ENCODE measurements around the gene SNRK. TPM values are rescaled to one million over a fixed set of nuclear protein-coding genes. Genes with fewer than 3 reads are reported as not detected.

The SNRK gene
- total and polyA plus RNA-seq, 2 donors (not counting 3 experiments of a cell fraction or from before 2014, with no cell fraction given) = 43.3 to 99.9 TPM

- no peak for DNase-seq (ENCODE audit: low read depth, low spot score)
- CTCF ChIA-PET = no interaction called here
- FAIRE-seq = no peak
- TF ChIP-seq POLR2AphosphoS5 (IDR thresholded peaks at IDR 0.05; ENCODE audit: insufficient read depth, low read depth, low read length) = no peak
- no peak for TF ChIP-seq CTCF (IDR thresholded peaks at IDR 0.05; ENCODE audit: extremely low read depth in 1 of 2, insufficient read depth in 1 of 2, low read depth in 1 of 2, low read length in 2 of 2)
- TF ChIP-seq POLR2A (IDR thresholded peaks at IDR 0.05; ENCODE audit: low read depth, low read length) = no peak
- TF ChIP-seq MYC (IDR thresholded peaks at IDR 0.05; ENCODE audit: low read depth, low read length) = no peak
- TF ChIP-seq JUN (IDR thresholded peaks at IDR 0.05; ENCODE audit: borderline replicate concordance, insufficient read depth, insufficient read length, low read depth) = no peak
- no peak for TF ChIP-seq GATA2 (IDR thresholded peaks at IDR 0.05; ENCODE audit: insufficient read depth, insufficient read length, low read depth, low read length)
- TF ChIP-seq EZH2 (IDR thresholded peaks at IDR 0.05; ENCODE audit: borderline replicate concordance, low read depth, low read length, severe bottlenecking) = no peak
- no peak for TF ChIP-seq FOS (IDR thresholded peaks at IDR 0.05; ENCODE audit: borderline replicate concordance, insufficient read depth, low read length)
- TF ChIP-seq, protein P1, sequence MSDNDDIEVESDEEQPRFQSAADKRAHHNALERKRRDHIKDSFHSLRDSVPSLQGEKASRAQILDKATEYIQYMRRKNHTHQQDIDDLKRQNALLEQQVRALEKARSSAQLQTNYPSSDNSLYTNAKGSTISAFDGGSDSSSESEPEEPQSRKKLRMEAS (IDR thresholded peaks at IDR 0.05; ENCODE audit: insufficient read depth, insufficient read length) = no peak
- Histone ChIP-seq H3K4me1 (ENCODE audit: control insufficient read depth, extremely low read depth, insufficient read depth, low read length) (peaks cover 9% of the 10 kb centered on the region), H2AFZ (ENCODE audit: low read depth, low read length) (no peak overlapping the region), H3K9me1 (replicated peaks; ENCODE audit: control insufficient read depth, extremely low read depth, insufficient read depth, low read length) (no peaks in the 10 kb centered on the region), H3K79me2 (ENCODE audit: control insufficient read depth, insufficient read depth, low read length) (peaks cover 100% of the 10 kb centered on the region), H3K27me3 (ENCODE audit: control insufficient read depth in 2 of 2, insufficient read depth in 2 of 2, low read length in 2 of 2) (no peaks in the 10 kb centered on the region), H3K27ac (ENCODE audit: insufficient read depth, low read depth, low read length) (no peak overlapping the region), H3K4me3 (replicated peaks in 1 of 3; ENCODE audit: insufficient read depth in 1 of 3, low read depth in 1 of 3, low read length in 3 of 3) (no peak overlapping the region), H4K20me1 (replicated peaks; ENCODE audit: control insufficient read depth, extremely low read depth, insufficient read depth, low read length) (peaks cover 36% of the 10 kb centered on the region), H3K9me3 (replicated peaks; ENCODE audit: control insufficient read depth, insufficient read depth, low read length) (no peaks in the 10 kb centered on the region), H3K36me3 (ENCODE audit: control insufficient read depth in 2 of 2, extremely low read depth in 1 of 2, insufficient read depth in 2 of 2, low read length in 2 of 2) (peaks cover 2 to 11% of the 10 kb centered on the region in 2 experiments), H3K4me2 (ENCODE audit: insufficient read depth, low read length) (no peak overlapping the region), H3K9ac (replicated peaks; ENCODE audit: extremely low read depth, insufficient read depth, low read length) (no peak overlapping the region)
- POLR2A ChIA-PET = interaction anchor here (1.1 kb wide), 1 partner anchor 71 kb away, joined by 3 read pairs; no protein-coding TSS in a partner anchor
- no TSS peak for BruUV-seq (replicated peaks)
- dilution Hi-C loops (cut with MboI; ENCODE audit: extremely low pct_ligation_motif_present, low sequenced_read_pairs) (no loop called here), intact Hi-C loops (cut with micrococcal nuclease) (no loop called here)
Observed at GRCh38 chr3:43323541-43323940, 37.2 kb downstream of the SNRK start.

Measured in endothelial cell of umbilical vein (primary cell).